Peyer's patch (tissue), 4 donors: Measurements from ENCODE around the gene SMIM24. TPM values are rescaled to one million over a fixed set of nuclear protein-coding genes. Genes with fewer than 3 reads are reported as not detected.

ENCODE experiments used
- DNase-seq, 3 donors: peaks; one replicate each; pipeline ENCODE4 v3.0.0-alpha.2; 2017 to 2019
- H3K27ac ChIP-seq, 4 donors: fragments of 200-600 bp; sonication (generic); one replicate each; pipeline ENCODE4 v1.5.1; 2016 to 2019
- H3K27me3 ChIP-seq, 2 donors: fragments of 200-600 bp; sonication (generic); one replicate each; pipeline ENCODE4 v1.5.1; 2019
- H3K36me3 ChIP-seq, 3 donors: fragments of 200-600 bp; sonication (generic); one replicate each; pipeline ENCODE4 v1.5.1; 2016 to 2019
- H3K4me1 ChIP-seq, 4 donors: fragments of 200-600 bp; sonication (generic); one replicate each; pipeline ENCODE4 v1.5.1; 2016 to 2019
- H3K4me3 ChIP-seq, 4 donors: fragments of 200-600 bp; sonication (generic); 1 replicate in 3 of 4; 2 replicates in 1 of 4; pipeline ENCODE4 v1.5.1; 2016 to 2019; ENCODE audit warnings: mild to moderate bottlenecking in 1 of 4
- H3K9me3 ChIP-seq, 4 donors: fragments of 200-600 bp; sonication (generic); one replicate each; pipeline ENCODE4 v1.5.1; 2016 to 2019; ENCODE audit warnings: mild to moderate bottlenecking in 1 of 4
- CTCF ChIP-seq, 6 experiments: fragments of 450-650 bp in 4 of 6; fragments of 200-600 bp in 2 of 6; sonication (generic) in 1 of 6; IDR thresholded peaks; one replicate each; pipeline ENCODE4 v1.5.1; 2017 to 2019; ENCODE audit warnings: antibody characterized with exemption in 6 of 6, mild to moderate bottlenecking in 3 of 6, moderate library complexity in 1 of 6
- POLR2A ChIP-seq, 2 donors: fragments of 450-650 bp; IDR thresholded peaks; one replicate each; pipeline ENCODE4 v1.5.1; 2017; ENCODE audit warnings: antibody characterized with exemption in 2 of 2, mild to moderate bottlenecking in 2 of 2, moderate library complexity in 2 of 2
- total RNA-seq, 4 donors: library from RNA; depleted of rRNA; stranded (reverse); fragments of >200 nt; gene quantifications; one replicate each; pipeline ENCODE4 v1.1.0, GENCODE V29; 2016

The SMIM24 gene
- total RNA-seq, 4 donors from 2014 or later: 75.9 to 1,153 (median 771) TPM

GRCh38 chr19:3497757-3498520 is 17.6 kb upstream of the SMIM24 start:
- no peak for DNase-seq
- no peaks in the 10 kb centered on the region for H3K9me3 ChIP-seq
- TF ChIP-seq POLR2A (IDR thresholded peaks at IDR 0.05) (no peak), CTCF (IDR thresholded peaks at IDR 0.05) (no peak)
- H3K36me3 ChIP-seq: peaks cover 0 to 24% (median 0%) of the 10 kb centered on the region in 3 donors
- H3K27me3 ChIP-seq: no peaks in the 10 kb centered on the region
- no peak overlapping the region for H3K4me3 ChIP-seq
- H3K27ac ChIP-seq: no peak overlapping the region
- H3K4me1 ChIP-seq: peaks cover 0 to 13% (median 4%) of the 10 kb centered on the region in 4 donors

GRCh38 chr19:3496392-3497273 is 16.3 kb upstream of the SMIM24 start:
- Histone ChIP-seq H3K27me3 (no peaks in the 10 kb centered on the region), H3K4me1 (peaks cover 0 to 13% (median 4%) of the 10 kb centered on the region in 4 donors), H3K9me3 (no peaks in the 10 kb centered on the region), H3K4me3 (no peak overlapping the region), H3K27ac (no peak overlapping the region), H3K36me3 (peaks cover 0 to 37% (median 0%) of the 10 kb centered on the region in 3 donors)
- TF ChIP-seq POLR2A (IDR thresholded peaks at IDR 0.05) (no peak), CTCF (IDR thresholded peaks at IDR 0.05) (no peak)
- DNase-seq: no peak

GRCh38 chr19:3494559-3494958 is 14.2 kb upstream of the SMIM24 start:
- H3K27me3 ChIP-seq: no peaks in the 10 kb centered on the region
- TF ChIP-seq POLR2A (IDR thresholded peaks at IDR 0.05): no peak
- no peak for DNase-seq
- H3K36me3 ChIP-seq: peaks cover 0 to 43% (median 0%) of the 10 kb centered on the region in 3 donors
- H3K9me3 ChIP-seq: no peaks in the 10 kb centered on the region
- H3K4me3 ChIP-seq: no peak overlapping the region
- no peak overlapping the region for H3K27ac ChIP-seq
- H3K4me1 ChIP-seq: peaks cover 0 to 8% (median under 1%) of the 10 kb centered on the region in 4 donors

- H3K36me3 ChIP-seq: peaks cover 0 to 43% (median 0%) of the 10 kb centered on the region in 3 donors
- H3K4me1 ChIP-seq: peaks cover 0 to 3% (median 0%) of the 10 kb centered on the region in 4 donors
- TF ChIP-seq POLR2A (IDR thresholded peaks at IDR 0.05) (no peak), CTCF (IDR thresholded peaks at IDR 0.05) (no peak)
- H3K27me3 ChIP-seq: no peaks in the 10 kb centered on the region
- H3K4me3 ChIP-seq: no peak overlapping the region
- no peak for DNase-seq
- no peaks in the 10 kb centered on the region for H3K9me3 ChIP-seq
- no peak overlapping the region for H3K27ac ChIP-seq
Measured at GRCh38 chr19:3494051-3494450, 13.7 kb upstream of the SMIM24 start.

- no peak for DNase-seq
- Histone ChIP-seq H3K36me3 (peaks cover 0 to 43% (median 0%) of the 10 kb centered on the region in 3 donors), H3K4me1 (no peaks in the 10 kb centered on the region), H3K4me3 (no peak overlapping the region), H3K27me3 (no peaks in the 10 kb centered on the region), H3K9me3 (no peaks in the 10 kb centered on the region), H3K27ac (no peak overlapping the region)
- TF ChIP-seq CTCF (IDR thresholded peaks at IDR 0.05) (no peak), POLR2A (IDR thresholded peaks at IDR 0.05) (no peak)
Measured at GRCh38 chr19:3493651-3494050, 13.3 kb upstream of the SMIM24 start.

- Histone ChIP-seq H3K27me3 (no peaks in the 10 kb centered on the region), H3K36me3 (peaks cover 0 to 43% (median 0%) of the 10 kb centered on the region in 3 donors)
Measured at GRCh38 chr19:3492919-3493318, 12.6 kb upstream of the SMIM24 start.

More at GRCh38 chr19:3492919-3493318, 12.6 kb upstream of the SMIM24 start:
- no peak for DNase-seq
- TF ChIP-seq CTCF (IDR thresholded peaks at IDR 0.05) (no peak), POLR2A (IDR thresholded peaks at IDR 0.05) (no peak)
- Histone ChIP-seq H3K9me3 (no peaks in the 10 kb centered on the region), H3K4me3 (no peak overlapping the region), H3K27ac (no peak overlapping the region), H3K4me1 (no peaks in the 10 kb centered on the region)
